Measurements from ENCODE around the gene SLITRK5.

SLITRK5 gene

GRCh38 chr13:87709947-87710346 lies 38.8 kb downstream of the SLITRK5 start:
- no peak for TF ChIP-seq CTCF (IDR thresholded peaks at IDR 0.05; ENCODE audit: low read depth, low read length, missing control alignments)
- no peak overlapping the region for H3K4me3 ChIP-seq (replicated peaks; ENCODE audit: low read depth, low read length)
- no peak for DNase-seq (ENCODE audit: extremely low read depth, low read depth)

- no peak overlapping the region for H3K4me3 ChIP-seq (replicated peaks; ENCODE audit: low read depth, low read length)
- TF ChIP-seq CTCF (IDR thresholded peaks at IDR 0.05; ENCODE audit: low read depth, low read length, missing control alignments): no peak
These were observed 40.8 kb downstream of the SLITRK5 start for GRCh38 chr13:87712012-87712411.

More at GRCh38 chr13:87712012-87712411, 40.8 kb downstream of the SLITRK5 start:
- DNase-seq (ENCODE audit: extremely low read depth, low read depth): no peak
